Activated T-cell treated with anti-CD3 and anti-CD28 coated beads for 24 hours (primary cell): ENCODE measurements around the gene SOX5.

Experiments
- DNase-seq: peaks from one replicate; pipeline ENCODE4 v3.0.0-alpha.2; 2020; ENCODE audit warnings: low read depth

The SOX5 gene

DNA sequence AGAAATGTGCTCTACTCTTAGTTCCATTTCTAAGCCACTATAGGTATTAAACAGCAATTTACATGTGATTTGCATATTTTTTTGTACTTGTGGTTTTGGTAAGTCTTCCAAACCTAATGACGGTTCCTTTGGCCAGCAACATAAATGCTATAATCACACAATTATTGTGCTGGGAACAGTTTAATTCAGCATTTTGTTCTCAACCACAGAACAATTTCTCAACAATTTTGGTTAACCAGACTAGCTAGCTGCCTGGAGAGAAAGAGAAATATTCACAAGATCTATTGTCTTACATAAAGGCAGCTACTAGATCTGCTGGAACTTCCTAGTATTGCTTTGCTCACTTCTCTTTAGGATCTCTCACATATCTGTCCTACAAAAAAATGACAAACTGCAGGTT is 265.3 kb downstream of the SOX5 start:
- DNase-seq: no peak

DNA sequence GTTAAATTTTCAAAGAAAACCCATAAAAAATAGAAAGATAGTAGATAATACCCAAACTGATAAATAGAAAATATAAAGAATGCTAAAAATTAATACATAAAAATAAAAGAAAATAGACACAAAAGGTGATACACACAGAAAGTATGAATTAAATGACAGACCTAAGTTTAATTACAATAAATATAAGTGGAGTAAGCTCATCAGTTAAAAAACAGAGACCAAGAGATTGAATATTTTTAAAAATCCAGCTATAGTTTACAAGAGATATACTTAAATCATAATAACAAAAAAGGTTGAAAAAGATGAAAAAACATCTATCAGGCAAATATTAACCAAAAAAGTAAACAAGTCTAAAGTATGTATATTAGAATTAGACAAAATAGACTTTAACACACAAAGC is 268.2 kb downstream of the SOX5 start:
- no peak for DNase-seq

DNA sequence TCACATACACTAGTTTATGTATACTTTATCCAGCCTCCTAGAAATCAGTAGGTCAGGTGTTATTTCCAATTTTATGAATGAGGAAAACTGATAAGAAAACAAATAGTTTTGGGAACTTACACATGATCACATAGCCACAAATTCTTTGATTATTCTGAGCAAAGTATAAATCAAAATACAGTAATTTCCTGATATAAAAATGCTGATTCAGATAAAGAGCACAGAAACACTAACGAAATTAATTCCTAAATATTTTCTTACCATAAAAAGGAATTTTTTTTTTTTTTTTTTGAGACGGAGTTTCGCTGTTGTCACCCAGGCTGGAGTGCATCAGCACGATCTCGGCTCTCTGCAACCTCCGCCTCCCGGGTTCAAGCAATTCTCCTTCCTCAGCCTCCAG is 275.4 kb downstream of the SOX5 start:
- DNase-seq: no peak

DNA sequence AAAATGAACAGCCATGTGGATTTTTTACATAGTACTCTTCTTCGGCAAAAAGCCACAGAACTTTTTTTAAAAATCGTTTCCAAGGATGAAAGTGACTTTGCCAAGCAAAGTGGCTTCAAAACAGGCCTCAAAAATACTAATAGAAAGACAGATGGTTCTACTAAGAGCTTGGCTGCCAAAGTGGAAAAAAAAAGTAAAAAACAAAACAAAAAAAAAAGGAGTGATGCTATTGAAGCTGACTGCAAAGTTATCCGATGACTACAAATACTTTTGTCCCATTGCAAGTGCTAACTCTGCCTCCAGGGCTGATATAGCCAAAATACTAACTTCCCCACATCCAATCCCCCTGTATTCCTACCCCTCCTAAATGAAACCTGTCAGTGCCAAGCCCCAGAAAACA is 277.6 kb downstream of the SOX5 start:
- no peak for DNase-seq

DNA sequence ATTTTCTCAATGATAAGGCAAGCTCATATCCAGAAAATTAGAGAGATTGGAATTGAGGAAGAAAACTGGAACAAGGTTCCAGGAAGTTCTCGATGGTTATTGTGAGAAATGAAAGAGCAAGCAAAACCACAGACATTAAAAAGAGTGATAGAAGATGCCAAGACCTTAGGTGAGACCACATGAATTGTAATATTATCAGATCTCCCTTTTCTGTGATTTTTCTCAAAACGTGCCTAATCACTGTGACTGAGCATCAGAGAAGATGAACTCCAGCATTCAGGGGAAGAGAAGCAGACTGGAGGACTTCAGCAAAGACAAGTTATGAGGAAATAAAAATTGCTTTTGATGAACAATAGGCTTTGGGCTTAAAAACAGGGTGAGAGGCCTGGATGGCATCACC is 278.8 kb downstream of the SOX5 start:
- no peak for DNase-seq

DNA sequence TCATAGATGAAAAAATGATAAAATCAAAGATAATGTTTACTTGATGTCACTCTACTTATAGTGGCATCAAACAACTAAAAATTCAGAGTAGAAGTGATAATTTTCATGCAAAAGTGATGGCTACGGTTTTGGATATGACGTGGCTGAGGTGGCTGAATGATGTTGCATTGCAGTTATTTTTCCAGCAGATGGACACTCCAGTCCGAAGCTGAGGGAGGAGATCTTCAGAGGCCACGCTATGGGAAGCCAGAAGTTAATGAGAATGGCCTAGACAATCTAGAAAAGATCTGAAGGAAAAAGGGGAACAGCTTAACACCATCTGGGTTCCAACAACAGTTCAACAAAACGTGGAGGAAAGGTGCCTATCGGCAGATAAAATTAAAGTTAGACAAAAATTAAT is 279.8 kb downstream of the SOX5 start:
- no peak for DNase-seq

DNA sequence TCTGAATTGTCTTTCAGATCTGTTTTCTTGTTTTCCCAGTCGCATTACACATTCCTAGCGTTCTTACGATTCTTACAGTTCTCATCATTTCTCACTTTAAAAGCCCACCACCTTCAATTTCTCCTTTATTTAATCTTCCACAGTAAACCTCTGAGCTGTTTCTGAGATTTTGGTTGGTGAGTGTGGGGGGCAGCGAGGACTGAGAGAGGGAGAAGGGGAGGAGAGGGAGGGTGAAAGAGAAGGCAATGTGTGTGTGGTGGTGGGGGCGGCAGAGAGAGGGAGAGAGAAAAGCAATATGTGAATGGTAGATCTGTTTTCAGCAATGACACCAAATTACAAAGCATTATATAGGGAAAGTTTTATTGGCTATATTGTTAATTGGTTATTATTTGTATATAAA is 282.6 kb downstream of the SOX5 start:
- DNase-seq: no peak

DNA sequence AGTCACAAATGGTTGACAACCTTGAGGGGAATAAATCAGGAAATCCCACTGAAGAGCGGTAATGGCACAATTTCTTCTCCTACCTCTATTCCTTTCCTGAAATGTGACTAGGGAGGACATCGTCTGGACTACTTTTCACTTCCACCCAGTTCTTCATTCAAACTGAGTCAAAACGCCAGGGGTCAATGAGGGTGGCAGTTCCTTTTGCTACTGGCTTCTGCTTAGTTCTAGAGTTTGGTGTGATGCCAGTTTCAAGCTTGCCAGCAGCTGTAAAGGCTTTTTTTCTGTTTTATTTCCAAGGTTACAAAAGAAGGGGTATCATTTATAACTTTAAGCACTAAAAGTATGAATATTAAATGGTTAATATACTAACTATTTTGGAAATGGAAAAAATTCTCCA is 286.5 kb downstream of the SOX5 start:
- no peak for DNase-seq

DNA sequence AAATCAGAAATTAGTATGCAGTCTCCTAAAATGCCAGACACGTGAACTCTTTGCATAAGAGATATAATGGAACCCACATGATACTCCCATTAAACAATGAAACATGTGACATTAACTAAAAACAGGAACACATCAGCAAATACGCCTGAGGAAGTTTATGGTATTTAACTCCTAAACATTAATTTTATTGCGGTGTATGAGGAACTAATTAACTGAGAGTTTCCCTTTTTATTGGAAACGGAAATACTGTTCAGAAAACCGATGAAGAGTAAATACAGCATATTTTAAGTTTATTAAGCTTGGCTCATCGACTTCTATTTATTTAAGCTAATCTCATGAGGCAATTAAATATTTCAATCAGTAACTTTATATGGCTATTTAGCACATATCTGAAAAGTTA is 290.3 kb downstream of the SOX5 start:
- DNase-seq: no peak

DNA sequence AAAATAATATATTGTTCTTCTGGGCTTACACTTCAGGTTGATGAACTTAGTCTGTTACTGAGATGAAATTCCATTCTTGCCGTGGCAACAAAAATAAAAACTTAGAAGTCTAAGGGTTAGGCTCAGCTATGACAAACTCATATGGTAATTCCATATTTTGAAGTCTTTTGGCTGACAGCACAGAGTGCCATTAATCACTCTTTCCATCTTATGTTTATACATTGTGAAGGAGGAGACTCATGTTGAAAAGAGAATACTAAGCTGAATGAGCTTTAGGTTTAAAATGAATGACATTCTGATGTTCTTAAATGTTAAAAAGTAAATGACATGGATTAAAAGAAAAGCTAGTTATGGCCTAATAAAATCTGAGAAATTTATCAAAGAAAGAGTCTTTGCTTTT is 291.9 kb downstream of the SOX5 start:
- DNase-seq: no peak

DNA sequence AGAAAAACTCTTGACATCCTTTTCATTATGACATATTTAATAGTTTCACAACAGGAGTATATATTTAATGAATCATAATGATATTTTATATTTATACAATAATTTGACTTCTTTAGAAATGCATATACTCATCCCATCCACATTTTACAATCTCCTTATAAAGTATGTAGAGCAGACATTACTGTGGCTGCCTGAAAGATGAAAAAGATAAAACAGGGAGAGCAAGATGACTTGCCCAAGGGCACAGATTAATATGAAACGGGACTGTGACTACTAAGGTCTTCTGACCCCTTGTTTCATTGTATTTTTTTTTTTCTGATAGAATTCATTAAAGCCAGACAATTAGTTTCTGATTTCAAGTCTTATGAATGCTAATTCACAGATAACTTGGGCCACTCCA is 293.6 kb downstream of the SOX5 start:
- no peak for DNase-seq

DNA sequence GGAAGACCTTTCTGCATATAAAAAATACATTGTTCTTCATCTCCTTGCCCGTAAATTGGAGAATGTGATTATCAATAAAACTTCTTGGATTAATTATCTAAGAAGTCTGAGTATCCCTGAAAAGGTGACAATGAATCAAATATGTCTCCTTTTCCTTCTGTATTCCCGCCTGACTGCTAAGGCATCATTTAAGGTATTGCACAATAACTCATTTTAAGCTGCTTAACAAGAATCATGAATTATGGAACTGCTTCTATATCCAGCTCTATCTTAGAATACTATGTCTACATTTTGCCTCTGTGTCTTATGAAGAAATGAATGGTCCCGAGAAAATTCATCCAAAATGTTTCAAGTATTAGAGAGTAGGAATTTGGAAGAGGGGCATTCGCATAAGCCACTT is 294.4 kb downstream of the SOX5 start:
- DNase-seq: no peak

DNA sequence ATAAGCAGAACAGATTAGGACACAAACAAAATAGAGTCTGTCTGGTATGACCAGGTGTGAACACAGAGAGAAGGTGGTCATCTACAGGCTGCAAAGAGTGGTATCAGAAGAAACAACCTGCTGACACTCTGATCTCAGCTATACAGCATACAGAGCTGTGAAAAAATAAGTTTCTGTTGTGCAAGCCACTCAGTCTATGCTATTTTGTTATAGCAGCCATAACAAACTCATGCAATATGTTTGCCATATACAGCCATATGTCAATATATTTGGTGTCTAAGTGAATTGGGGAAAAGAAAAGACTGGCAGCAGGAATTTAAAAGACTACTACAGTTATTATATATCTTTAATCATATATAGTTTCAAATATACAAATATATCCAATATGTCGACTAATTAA is 300.9 kb downstream of the SOX5 start:
- DNase-seq: no peak

DNA sequence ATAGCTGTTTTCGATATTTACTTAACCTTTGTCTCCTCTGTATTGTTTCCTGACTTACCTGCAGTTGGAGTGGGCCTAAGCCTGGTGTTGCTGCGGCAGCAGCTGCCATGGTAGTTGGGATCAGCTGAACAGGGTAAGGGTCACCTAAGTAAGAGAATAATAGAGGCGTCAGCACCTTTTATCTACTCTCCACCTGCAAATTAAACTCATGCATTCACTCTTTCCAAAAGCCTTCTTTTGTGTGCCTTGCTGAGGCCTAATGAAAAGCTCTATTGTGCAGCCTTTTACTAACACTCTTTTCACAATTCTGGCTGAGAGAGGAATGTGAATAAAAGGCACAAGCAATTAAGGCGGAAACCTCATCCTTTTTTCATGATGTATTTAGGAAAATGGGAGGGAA is 308.7 kb downstream of the SOX5 start:
- DNase-seq: no peak

DNA sequence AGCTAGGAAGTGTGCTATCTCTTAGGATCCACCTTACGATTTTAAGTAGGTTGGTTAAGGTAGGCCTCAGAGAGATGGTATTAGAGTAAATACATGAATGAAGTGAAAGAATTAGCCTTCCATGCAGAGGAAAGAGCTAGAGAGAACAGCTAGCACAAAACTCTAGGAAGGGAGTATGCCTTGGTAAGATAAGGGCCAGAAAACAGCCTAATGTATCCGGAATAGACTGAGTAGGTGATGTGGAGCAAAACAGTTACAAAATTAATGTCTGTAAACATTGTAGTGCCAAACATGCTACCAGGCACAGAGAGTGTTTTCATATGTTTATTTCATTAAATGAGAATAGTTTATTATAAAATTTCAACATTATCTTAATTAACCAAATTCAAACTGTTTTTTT is 315.1 kb downstream of the SOX5 start:
- DNase-seq: no peak

DNA sequence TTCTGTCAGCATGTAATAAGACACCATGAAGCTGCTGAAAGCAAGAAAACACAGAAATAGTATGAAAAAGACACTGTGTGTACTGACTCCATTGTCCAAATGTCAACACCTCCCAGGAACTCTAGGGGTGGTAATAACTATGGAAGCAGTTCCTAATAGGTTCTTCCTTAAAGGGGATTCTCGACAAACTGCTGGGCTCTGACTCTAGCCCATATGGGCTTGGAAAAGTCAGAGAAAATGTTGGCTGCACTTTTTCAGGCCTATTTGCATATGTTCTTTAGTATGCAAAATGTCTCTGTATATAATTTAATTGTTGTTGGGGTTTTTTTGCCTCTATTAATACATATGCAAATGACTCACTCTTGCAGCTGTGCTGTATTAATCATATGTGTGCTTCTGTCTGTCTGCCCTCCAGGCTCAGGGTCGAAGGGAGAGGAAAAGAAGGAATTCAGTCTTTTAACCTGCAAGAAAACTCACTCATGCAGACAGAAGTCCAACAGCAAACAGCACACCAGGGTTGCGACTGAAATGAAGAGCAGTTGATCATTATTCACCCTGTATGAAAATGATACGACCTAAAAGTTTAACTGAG is 317.6 kb downstream of the SOX5 start:
- no peak for DNase-seq

DNA sequence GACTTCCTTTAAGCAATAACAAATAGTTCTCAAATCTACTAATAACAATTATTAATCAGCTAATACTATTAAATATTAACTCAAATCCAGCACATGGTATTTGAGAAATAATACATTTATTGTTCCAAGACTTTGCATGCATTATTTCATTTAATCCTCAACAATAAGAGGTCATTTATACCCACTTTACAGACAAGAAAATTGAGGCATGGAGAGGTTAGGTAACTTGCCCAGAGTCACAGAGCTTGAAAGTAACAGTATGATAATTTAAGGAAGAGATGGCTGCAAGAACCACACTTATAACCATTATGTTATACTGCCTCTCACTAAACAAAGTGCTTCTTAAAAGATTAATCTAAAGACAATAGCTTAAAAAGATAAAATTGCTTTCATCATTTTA is 318.9 kb downstream of the SOX5 start:
- no peak for DNase-seq

DNA sequence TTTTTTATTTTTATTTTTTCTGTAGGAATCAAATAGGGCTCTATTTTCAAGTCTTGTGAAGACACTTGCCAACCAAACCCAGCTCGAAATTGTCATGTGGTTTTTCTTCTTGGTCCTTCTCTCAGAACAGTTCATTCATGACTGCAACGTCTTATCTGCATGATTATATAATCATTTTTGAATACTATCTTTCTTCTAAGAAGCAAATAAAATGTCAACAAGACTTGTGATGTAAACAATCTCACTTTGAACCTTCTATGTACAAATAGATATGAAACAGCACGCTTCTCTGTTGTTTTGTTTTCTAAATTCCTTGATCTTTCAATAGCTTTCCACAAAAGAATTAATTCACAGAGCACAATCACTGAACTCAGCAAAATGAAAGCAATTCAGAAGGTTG is 320.7 kb downstream of the SOX5 start:
- no peak for DNase-seq

DNA sequence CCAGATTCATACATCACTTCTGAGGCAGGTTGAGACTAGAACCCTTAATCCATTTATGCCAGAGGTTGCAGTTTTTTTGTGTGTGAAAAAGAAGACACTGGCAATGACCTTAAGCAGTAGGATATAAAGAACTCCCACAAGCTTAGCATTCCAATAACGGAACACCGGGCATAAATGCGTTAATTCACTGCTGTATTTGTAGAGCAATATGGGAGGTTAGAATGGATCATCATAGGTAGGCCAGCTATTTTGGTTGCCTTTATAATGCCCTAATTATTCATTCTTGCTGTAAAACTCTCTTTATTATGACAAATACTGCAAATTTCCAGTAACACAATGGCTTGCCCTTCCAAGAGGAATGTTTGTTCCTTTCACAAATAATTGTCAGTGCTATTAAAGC is 322.7 kb downstream of the SOX5 start:
- no peak for DNase-seq

DNA sequence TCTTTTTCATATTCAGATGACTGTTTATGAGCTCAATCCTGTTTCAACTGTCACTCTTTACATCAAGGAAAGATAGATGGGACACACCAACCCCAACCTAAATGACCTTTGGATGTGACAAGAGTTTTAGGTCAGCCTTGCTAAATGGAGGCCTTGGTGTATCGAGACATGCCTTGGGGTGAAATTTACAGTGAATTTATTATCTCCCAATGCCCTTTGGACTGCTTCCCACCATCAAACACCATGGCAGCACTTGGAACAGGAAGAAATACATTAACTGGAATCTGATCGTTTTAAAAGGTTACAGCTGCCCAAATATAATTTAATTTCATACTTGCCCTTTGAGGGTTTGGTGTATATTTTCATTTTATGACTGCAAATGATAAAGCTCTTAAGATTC is 327.6 kb downstream of the SOX5 start:
- DNase-seq: no peak

DNA sequence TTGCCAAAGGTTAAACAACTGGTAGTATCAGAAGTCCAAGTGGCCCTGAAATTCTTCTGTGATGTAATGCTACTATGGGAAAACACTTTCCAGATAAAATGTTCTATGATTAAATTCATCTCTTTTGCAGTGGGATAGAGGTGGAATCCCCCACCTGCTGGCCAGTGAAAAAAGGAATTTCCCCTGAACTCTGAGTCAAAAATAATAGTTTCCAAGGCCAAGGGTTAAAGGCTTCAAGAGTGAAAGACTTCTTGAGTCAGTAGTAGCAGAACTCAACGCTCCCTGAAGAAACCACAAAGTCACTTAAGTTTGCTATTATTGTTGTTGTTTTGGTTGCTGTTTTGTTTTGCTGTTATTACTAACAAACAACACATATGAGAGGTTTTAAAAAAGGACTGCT is 330.8 kb downstream of the SOX5 start:
- no peak for DNase-seq

DNA sequence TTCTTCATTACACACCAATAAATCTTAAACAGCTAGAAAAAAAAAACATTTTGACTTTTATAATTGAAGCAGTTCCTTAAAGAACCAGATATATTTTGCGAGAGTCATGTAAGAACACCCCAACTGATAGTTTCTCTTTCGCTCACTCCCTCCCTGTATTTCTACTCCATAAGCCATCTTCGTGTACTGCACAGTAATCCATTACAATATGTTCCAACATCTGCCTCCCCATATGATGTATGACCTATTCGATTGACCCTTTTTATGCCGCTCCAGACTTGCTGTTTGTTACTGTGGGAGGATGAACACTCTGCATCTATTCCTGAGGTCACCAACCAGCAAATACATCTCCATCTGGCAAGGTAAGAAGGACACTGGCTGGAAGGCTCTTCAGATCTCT is 331.7 kb downstream of the SOX5 start:
- no peak for DNase-seq

DNA sequence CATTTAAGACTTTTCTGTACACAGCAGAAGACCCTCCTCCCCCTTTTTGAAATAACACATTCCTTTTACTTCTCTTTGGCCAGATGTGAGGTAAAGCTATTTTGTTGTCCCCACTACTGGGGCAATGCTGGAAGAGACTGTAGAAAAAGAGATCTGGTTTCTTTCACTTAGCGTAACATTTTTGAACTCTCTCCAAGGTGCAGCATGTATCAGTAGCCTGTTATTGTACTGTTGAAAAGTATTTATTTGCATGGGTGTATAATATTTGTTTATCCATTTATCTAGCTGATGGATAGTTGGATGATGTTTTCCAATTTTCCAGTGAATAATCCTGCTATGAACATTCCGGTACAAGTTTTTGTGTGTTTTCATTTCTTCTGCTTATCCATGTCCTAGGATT is 335.2 kb downstream of the SOX5 start:
- no peak for DNase-seq

DNA sequence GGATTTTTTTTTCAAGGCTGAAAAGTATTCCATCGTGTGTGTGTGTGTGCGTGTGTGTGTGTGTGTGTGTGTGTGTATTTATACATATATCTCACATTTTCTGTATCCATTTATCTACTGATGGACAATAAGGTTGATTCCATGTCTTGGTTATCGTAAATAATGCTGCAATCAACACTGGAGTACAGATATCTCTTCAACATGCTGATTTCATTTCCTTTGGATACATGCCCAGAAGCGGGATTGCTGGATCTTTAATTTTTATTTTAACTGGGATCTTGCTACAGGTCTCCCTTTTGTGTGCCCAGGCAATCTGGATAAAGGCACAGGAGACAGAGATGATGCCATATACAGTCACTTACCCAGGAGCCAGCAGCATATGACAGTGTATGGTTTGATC is 338.1 kb downstream of the SOX5 start:
- no peak for DNase-seq

DNA sequence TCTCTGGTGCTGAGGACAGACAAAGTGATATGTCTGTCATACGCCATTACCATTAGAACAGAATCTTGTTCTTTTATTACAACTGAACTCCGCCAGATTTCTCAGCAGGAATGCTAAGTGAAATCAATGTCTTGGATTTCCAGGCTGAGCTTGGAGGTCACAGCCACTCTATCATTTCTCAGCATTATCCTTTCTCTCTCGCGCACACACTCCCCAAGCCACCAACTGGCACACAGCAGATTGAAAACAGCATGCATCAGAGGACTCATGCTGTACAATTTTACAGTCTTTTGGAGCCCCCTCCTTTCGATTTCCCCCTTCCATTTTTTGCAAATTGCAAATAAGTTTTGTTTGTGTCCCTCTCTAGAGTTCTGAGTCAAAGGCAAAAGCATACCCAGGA is 348.6 kb downstream of the SOX5 start:
- no peak for DNase-seq
